ENCODE measurements around the gene EVC2. TPM values are rescaled to one million over a fixed set of nuclear protein-coding genes. Genes with fewer than 3 reads are reported as not detected.

Gene EVC2
- total and polyA plus RNA-seq, 10 of the 15 experiments (the other 5 are each of a cell fraction or from before 2014, with no cell fraction given) = 0.34 to 10.4 (median 5.6) TPM

DNA sequence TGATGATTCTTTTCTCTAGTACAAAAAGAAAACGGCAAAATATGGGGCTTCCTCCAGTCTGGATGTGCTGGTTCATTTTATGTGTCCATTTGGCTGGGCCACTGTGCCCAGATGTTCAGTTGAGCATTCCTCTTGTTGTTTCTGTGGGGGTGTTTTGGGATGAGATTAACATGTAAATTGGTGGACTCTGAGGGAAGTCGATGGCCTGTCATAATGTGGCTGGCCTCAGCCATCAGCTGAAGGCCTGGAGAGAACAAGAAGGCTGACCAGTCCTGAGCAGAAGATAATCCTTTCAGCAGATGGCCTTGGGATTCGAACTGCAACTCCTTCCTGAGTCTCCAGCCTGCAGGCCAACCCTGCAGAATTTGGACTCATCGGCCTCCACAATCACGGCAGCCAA lies 136.7 kb downstream of the EVC2 start:
- no peak for TF ChIP-seq SMARCA5 (IDR thresholded peaks at IDR 0.05)
- no peak for DNase-seq (ENCODE audit: low read depth, low spot score)
- Histone ChIP-seq H3K79me2 (ENCODE audit: control insufficient read depth, insufficient read depth, low read length) (no peaks in the 10 kb centered on the region), H2AFZ (ENCODE audit: control insufficient read depth, low read depth, low read length) (no peak overlapping the region), H3K9me3 (replicated peaks; ENCODE audit: control insufficient read depth, insufficient read depth, low read length) (no peaks in the 10 kb centered on the region), H3K4me3 (no peak overlapping the region), H3K4me2 (ENCODE audit: control insufficient read depth, insufficient read depth) (no peak overlapping the region), H3K27me3 (replicated peaks in 1 of 2; ENCODE audit: control insufficient read depth in 2 of 2, insufficient read depth in 2 of 2, low read length in 1 of 2) (no peaks in the 10 kb centered on the region), H3K36me3 (ENCODE audit: control insufficient read depth in 2 of 2, insufficient read depth in 2 of 2, low read length in 1 of 2) (no peaks in the 10 kb centered on the region; a peak in 1 of 4 replicates), H3K4me1 (ENCODE audit: control insufficient read depth, insufficient read depth, low read length) (no peaks in the 10 kb centered on the region), H4K20me1 (ENCODE audit: control insufficient read depth, insufficient read depth) (no peaks in the 10 kb centered on the region), H3K9ac (ENCODE audit: control insufficient read depth, insufficient read depth, low read length) (no peak overlapping the region), H3K27ac (ENCODE audit: control insufficient read depth, insufficient read depth) (no peak overlapping the region)
- no peak for FAIRE-seq
- in situ Hi-C loops (cut with MboI) (no loop called here), intact Hi-C loops (cut with micrococcal nuclease; ENCODE audit: unreplicated experiment) (no loop called here)
- RAD21 ChIA-PET (ENCODE audit: unreplicated experiment) = interaction anchor here (0.6 kb wide), 1 partner anchor 115 kb away, joined by 3 read pairs; no protein-coding TSS in a partner anchor
- WGBS (ENCODE audit: insufficient coverage, insufficient replicate concordance, low lambda C conversion rate, missing lambda C conversion rate) = 43% methylated on average over 5 of the region's 5 CpGs
- ATAC-seq = no peak
- POLR2A ChIA-PET = no interaction called here
- BruUV-seq (replicated peaks) = no TSS peak
- CTCF ChIA-PET = interaction anchor here (0.8 kb wide), 1 partner anchor 39 kb away, joined by 3 read pairs; no protein-coding TSS in a partner anchor
- SMC1A ChIA-PET (ENCODE audit: uncharacterized antibody, unreplicated experiment) = interaction anchor here (1.5 kb wide), 1 partner anchor 14 kb away, joined by 3 read pairs; no protein-coding TSS in a partner anchor

DNA sequence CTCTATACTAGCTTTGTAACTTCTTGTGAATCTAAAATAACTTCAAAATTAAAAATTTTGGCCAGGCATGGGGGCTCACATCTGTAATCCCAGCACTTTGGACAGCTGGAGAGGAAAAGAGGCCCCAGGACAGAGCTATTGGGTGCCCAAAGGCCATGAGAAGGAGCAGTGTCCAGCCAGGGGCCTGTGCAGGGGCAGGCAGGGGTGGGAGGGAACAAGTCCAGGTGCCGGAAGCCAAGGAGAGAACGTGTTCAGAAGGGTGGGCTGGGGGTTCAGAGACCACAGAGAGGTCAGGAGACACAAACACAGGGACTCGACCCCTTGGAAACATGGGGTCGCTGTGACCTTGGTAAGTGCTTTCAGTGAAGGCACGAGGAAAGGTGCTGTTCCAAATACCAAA lies 138.9 kb downstream of the EVC2 start:
- no peaks in the 10 kb centered on the region for H3K9me3 ChIP-seq (replicated peaks; ENCODE audit: control insufficient read depth, insufficient read depth, low read length)
- no peaks in the 10 kb centered on the region for H3K79me2 ChIP-seq (ENCODE audit: control insufficient read depth, insufficient read depth, low read length)
- no peaks in the 10 kb centered on the region for H3K27me3 ChIP-seq (replicated peaks in 1 of 2; ENCODE audit: control insufficient read depth in 2 of 2, insufficient read depth in 2 of 2, low read length in 1 of 2)
- no peak overlapping the region for H3K4me3 ChIP-seq
- SMC1A ChIA-PET (ENCODE audit: uncharacterized antibody, unreplicated experiment) = no interaction called here
- WGBS (ENCODE audit: insufficient coverage, insufficient replicate concordance, low lambda C conversion rate, missing lambda C conversion rate) = 7% methylated on average over 3 of the region's 5 CpGs
- H3K4me1 ChIP-seq (ENCODE audit: control insufficient read depth, insufficient read depth, low read length) = no peaks in the 10 kb centered on the region
- H3K36me3 ChIP-seq (ENCODE audit: control insufficient read depth in 2 of 2, insufficient read depth in 2 of 2, low read length in 1 of 2) = no peaks in the 10 kb centered on the region; a peak in 1 of 4 replicates
- FAIRE-seq (no peak), ATAC-seq (no peak), DNase-seq (ENCODE audit: low read depth, low spot score) (no peak)
- H2AFZ ChIP-seq (ENCODE audit: control insufficient read depth, low read depth, low read length) = no peak overlapping the region
- no peaks in the 10 kb centered on the region for H4K20me1 ChIP-seq (ENCODE audit: control insufficient read depth, insufficient read depth)
- RAD21 ChIA-PET (ENCODE audit: unreplicated experiment) = no interaction called here
- POLR2A ChIA-PET = no interaction called here
- BruUV-seq (replicated peaks) = no TSS peak
- no peak overlapping the region for H3K27ac ChIP-seq (ENCODE audit: control insufficient read depth, insufficient read depth)
- H3K9ac ChIP-seq (ENCODE audit: control insufficient read depth, insufficient read depth, low read length) = no peak overlapping the region
- in situ Hi-C loops (cut with MboI) = no loop called here
- CTCF ChIA-PET = interaction anchor here (0.7 kb wide), 1 partner anchor 9 kb away, joined by 3 read pairs; no protein-coding TSS in a partner anchor
- intact Hi-C loops (cut with micrococcal nuclease; ENCODE audit: unreplicated experiment) = no loop called here
- H3K4me2 ChIP-seq (ENCODE audit: control insufficient read depth, insufficient read depth) = no peak overlapping the region
- TF ChIP-seq, protein P1, sequence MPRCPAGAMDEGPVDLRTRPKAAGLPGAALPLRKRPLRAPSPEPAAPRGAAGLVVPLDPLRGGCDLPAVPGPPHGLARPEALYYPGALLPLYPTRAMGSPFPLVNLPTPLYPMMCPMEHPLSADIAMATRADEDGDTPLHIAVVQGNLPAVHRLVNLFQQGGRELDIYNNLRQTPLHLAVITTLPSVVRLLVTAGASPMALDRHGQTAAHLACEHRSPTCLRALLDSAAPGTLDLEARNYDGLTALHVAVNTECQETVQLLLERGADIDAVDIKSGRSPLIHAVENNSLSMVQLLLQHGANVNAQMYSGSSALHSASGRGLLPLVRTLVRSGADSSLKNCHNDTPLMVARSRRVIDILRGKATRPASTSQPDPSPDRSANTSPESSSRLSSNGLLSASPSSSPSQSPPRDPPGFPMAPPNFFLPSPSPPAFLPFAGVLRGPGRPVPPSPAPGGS (IDR thresholded peaks at IDR 0.05; ENCODE audit: borderline replicate concordance, insufficient read depth, low read depth, low read length, poor library complexity, severe bottlenecking) = no peak
- TF ChIP-seq IKZF1 (conservative IDR thresholded peaks at IDR 0.05) (no peak), BCLAF1 (IDR thresholded peaks at IDR 0.05) (no peak), PBX3 (IDR thresholded peaks at IDR 0.05; ENCODE audit: insufficient replicate concordance, low read depth, low read length) (no peak), ZNF207 (IDR thresholded peaks at IDR 0.05; ENCODE audit: borderline replicate concordance) (no peak), RB1 (IDR thresholded peaks at IDR 0.05; ENCODE audit: borderline replicate concordance) (no peak), SRF (IDR thresholded peaks at IDR 0.05; ENCODE audit: low read depth in 2 of 2, low read length in 2 of 2) (no peak)

Measured in GM12878 (cell line).